Mesendoderm (in vitro differentiated cells): ENCODE measurements around the gene CFAP61.

Source experiments
- DNase-seq: peaks from one replicate; pipeline ENCODE4 v3.0.0; 2013
- H2AK5ac ChIP-seq: 2 replicates; pipeline ENCODE4 v1.6.1; 2013; ENCODE audit warnings: low read length, inconsistent platforms
- H2BK120ac ChIP-seq: 2 replicates; pipeline ENCODE4 v1.6.1; 2013; ENCODE audit warnings: low read depth, mild to moderate bottlenecking, low read length, moderate library complexity, mixed read lengths
- H2BK15ac ChIP-seq: replicated peaks from 2 replicates; pipeline ENCODE4 v1.6.1; 2013; ENCODE audit warnings: low read depth, mild to moderate bottlenecking, moderate library complexity
- H2BK5ac ChIP-seq: 2 replicates; pipeline ENCODE4 v1.6.1; 2013; ENCODE audit warnings: low read length, inconsistent platforms
- H3K18ac ChIP-seq: 2 replicates; pipeline ENCODE4 v1.6.1; 2013; ENCODE audit warnings: mild to moderate bottlenecking, low read length, mixed read lengths
- H3K23ac ChIP-seq: one replicate; pipeline ENCODE4 v1.6.1; 2013; ENCODE audit warnings: low read length
- H3K27ac ChIP-seq: 2 replicates; pipeline ENCODE4 v1.5.1; 2013; ENCODE audit warnings: low read depth, mild to moderate bottlenecking, inconsistent platforms, low read length, moderate library complexity
- H3K27me3 ChIP-seq: 2 replicates; pipeline ENCODE4 v1.6.1; 2013; ENCODE audit warnings: low read length, control low read depth, mild to moderate bottlenecking, inconsistent platforms; ENCODE audit not compliant: insufficient read depth, poor library complexity
- H3K36me3 ChIP-seq: 2 replicates; pipeline ENCODE4 v1.6.1; 2013; ENCODE audit warnings: low read length, inconsistent platforms; ENCODE audit not compliant: control insufficient read depth, insufficient read depth
- H3K4ac ChIP-seq: one replicate; pipeline ENCODE4 v1.6.1; 2013; ENCODE audit warnings: low read depth, mild to moderate bottlenecking, low read length, moderate library complexity
- H3K4me1 ChIP-seq: 2 replicates; pipeline ENCODE4 v1.6.1; 2013; ENCODE audit warnings: low read depth, low read length, inconsistent platforms; ENCODE audit not compliant: control insufficient read depth
- H3K4me2 ChIP-seq: 2 replicates; pipeline ENCODE4 v1.6.1; 2013; ENCODE audit warnings: low read length
- H3K4me3 ChIP-seq: 2 replicates; pipeline ENCODE4 v1.5.1; 2013; ENCODE audit warnings: mild to moderate bottlenecking, low read length
- H3K56ac ChIP-seq: one replicate; pipeline ENCODE4 v1.6.1; 2013; ENCODE audit warnings: low read length
- H3K79me1 ChIP-seq: 2 replicates; pipeline ENCODE4 v1.6.1; 2013; ENCODE audit warnings: low read length, inconsistent platforms
- H3K79me2 ChIP-seq: 2 replicates; pipeline ENCODE4 v1.6.1; 2013; ENCODE audit warnings: mild to moderate bottlenecking, low read length; ENCODE audit not compliant: control insufficient read depth, insufficient read depth
- H3K9ac ChIP-seq: 2 replicates; pipeline ENCODE4 v1.6.1; 2013; ENCODE audit warnings: low read length, inconsistent platforms
- H4K5ac ChIP-seq: one replicate; pipeline ENCODE4 v1.6.1; 2013; ENCODE audit warnings: low read length
- H4K8ac ChIP-seq: one replicate; pipeline ENCODE4 v1.6.1; 2013; ENCODE audit warnings: low read depth, mild to moderate bottlenecking, control low read depth, low read length, moderate library complexity
- WGBS: extraction: QIAGEN DNeasy Blood & Tissue Kit; methylation state at CpG from one replicate; pipeline ENCODE4 v1.1.7; 2013; ENCODE audit warnings: low lambda C conversion rate, missing lambda C conversion rate; ENCODE audit not compliant: insufficient coverage; ENCODE audit errors: extremely low coverage; 5-methylcytosine and 5-hydroxymethylcytosine counted together

CFAP61 gene

DNA sequence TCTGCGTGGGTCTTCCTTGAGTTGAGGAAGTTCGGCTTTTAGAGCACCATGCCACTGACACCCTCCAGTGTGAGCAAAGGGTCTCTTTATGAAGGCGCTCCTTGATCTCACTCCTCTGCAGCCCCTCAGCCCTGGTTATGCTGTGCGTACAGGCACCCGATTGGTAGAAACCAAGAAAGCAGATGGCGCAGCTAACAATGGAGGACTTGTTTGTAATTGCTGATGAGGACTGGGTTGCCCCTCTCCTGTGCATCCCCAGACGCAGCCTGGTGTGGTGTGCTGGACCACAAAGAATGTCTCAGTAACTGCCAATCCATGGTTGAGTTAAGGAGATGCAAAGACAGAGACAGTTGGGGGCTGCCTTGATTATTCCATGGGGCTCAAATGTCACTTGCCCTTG is 345.8 kb downstream of the CFAP61 start:
- Histone ChIP-seq H3K27me3 (no peaks in the 10 kb centered on the region), H3K27ac (no peak overlapping the region), H3K18ac (no peak overlapping the region), H3K23ac (no peak overlapping the region), H4K8ac (no peak overlapping the region), H3K4me3 (no peak overlapping the region), H2BK120ac (no peak overlapping the region), H3K56ac (no peak overlapping the region), H3K79me2 (no peaks in the 10 kb centered on the region), H2AK5ac (no peak overlapping the region), H3K36me3 (no peaks in the 10 kb centered on the region), H3K79me1 (no peaks in the 10 kb centered on the region), H3K4me2 (no peak overlapping the region), H3K4ac (no peak overlapping the region), H4K5ac (no peak overlapping the region), H2BK15ac (no peak overlapping the region), H3K9ac (no peak overlapping the region), H2BK5ac (no peak overlapping the region), H3K4me1 (no peaks in the 10 kb centered on the region)
- WGBS, result no CpG with 5 or more reads among the region's 7 CpGs
- no peak for DNase-seq

DNA sequence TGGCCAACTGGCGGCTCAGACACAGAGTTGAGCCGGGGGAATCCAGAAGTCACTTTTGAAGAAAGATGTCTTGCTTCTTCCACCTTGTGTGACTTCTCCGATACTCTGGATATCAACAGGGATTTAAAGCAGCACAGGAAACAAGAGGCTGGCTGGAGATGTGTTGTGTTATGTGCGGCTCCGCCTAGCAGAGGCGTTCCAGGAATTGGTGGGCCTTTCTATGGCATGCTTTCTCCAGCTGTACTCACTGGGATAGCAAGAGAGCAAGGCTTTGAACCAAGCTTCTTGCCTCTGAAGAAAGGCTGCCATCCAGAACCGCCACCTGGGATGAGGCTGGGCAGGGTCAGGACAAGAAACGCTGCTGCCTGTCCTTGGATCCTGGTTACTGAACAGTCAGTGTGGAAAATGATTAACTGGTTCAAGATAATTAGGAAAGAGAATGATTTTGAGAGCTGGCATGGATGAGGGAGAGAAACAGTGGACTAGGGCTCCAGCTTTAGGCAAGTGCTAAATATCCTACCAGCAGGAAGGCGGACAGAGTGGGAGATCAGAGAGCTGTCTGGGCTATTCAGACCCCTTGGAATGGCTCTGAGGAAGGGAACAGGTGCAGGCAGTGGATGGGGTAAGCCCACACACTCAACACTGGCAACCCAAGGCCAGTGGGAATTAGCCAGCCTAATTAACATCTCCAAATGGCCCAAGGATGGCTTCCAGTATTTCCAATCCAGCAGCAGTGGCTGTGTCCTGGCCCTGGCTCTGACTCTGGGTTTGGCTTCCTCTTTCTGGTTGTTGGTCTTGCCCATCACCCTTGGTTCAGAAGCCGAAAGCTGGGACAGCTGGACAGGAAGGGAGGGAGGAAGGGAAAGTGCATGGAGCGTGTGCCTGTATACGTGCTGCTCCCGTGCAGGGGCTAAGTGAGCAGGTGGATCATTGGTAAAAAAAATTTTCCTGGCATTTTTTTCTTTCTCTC is 347.5 kb downstream of the CFAP61 start:
- no peak overlapping the region for H3K27ac ChIP-seq
- H3K4ac ChIP-seq, result no peak overlapping the region
- H3K9ac ChIP-seq, result no peak overlapping the region
- no peaks in the 10 kb centered on the region for H3K4me1 ChIP-seq
- H2AK5ac ChIP-seq, result no peak overlapping the region
- no peak overlapping the region for H4K5ac ChIP-seq
- no peak overlapping the region for H2BK15ac ChIP-seq
- H3K4me2 ChIP-seq, result no peak overlapping the region
- no peak overlapping the region for H3K4me3 ChIP-seq
- whole genome bisulfite sequencing, result no CpG with 5 or more reads among the region's 13 CpGs
- H3K18ac ChIP-seq, result no peak overlapping the region
- no peaks in the 10 kb centered on the region for H3K79me2 ChIP-seq
- no peak overlapping the region for H4K8ac ChIP-seq
- H3K56ac ChIP-seq, result no peak overlapping the region
- H3K79me1 ChIP-seq, result no peaks in the 10 kb centered on the region
- H2BK5ac ChIP-seq, result no peak overlapping the region
- H3K36me3 ChIP-seq, result no peaks in the 10 kb centered on the region
- no peak for DNase-seq
- H3K27me3 ChIP-seq, result no peaks in the 10 kb centered on the region
- no peak overlapping the region for H2BK120ac ChIP-seq
- H3K23ac ChIP-seq, result no peak overlapping the region

DNA sequence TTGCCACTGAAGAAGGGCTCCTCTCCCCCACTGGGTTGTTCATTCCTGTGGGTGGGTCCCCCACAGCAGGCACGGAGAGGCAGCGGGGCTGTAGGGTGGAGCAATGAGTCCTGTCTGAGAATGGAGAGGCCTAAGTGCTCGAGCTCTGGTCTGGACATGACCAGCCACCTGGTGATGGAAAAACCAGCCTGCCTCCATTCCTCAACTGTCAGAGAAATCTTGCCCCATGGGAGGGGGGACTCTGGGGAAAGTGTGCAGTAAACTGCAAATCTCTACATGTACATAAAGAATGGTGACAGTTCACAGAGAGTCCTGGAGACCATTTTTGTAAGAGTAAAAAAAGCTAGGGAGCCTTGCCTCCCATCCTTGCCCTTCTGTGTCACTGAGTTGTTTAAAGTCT is 349.7 kb downstream of the CFAP61 start:
- Histone ChIP-seq H3K4ac (no peak overlapping the region), H2AK5ac (no peak overlapping the region), H2BK15ac (no peak overlapping the region), H2BK120ac (no peak overlapping the region), H3K27me3 (no peaks in the 10 kb centered on the region), H2BK5ac (no peak overlapping the region), H3K9ac (no peak overlapping the region), H3K79me2 (no peaks in the 10 kb centered on the region), H3K36me3 (no peaks in the 10 kb centered on the region), H4K5ac (no peak overlapping the region), H3K56ac (no peak overlapping the region), H3K79me1 (no peaks in the 10 kb centered on the region), H3K27ac (no peak overlapping the region), H3K23ac (no peak overlapping the region), H4K8ac (no peak overlapping the region), H3K18ac (no peak overlapping the region), H3K4me2 (no peak overlapping the region), H3K4me1 (no peaks in the 10 kb centered on the region), H3K4me3 (no peak overlapping the region)
- no peak for DNase-seq
- no CpG with 5 or more reads among the region's 3 CpGs for WGBS

DNA sequence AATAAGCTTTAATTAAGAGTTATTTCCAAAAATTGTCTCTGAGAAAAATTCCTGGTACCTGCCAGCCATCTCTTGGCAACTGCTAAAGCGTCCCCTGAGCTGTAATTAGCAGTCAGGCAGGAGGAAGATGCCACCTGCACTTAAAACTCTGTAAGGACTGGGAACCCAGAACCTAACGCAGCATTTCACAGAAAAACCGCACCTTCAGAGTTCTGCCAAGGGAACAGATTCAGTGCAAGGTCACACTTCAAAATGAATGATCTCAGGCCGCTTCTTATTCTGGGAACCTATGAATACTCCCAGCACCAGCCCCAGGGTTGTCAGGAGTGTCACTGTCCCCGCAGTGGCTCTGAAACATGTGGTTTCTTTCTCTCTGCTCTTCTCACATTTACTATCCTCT is 352.3 kb downstream of the CFAP61 start:
- H3K56ac ChIP-seq, result no peak overlapping the region
- no peak overlapping the region for H3K23ac ChIP-seq
- no peak overlapping the region for H4K5ac ChIP-seq
- H2BK120ac ChIP-seq, result no peak overlapping the region
- H3K79me2 ChIP-seq, result no peaks in the 10 kb centered on the region
- no peaks in the 10 kb centered on the region for H3K36me3 ChIP-seq
- H3K4me3 ChIP-seq, result no peak overlapping the region
- H2BK5ac ChIP-seq, result no peak overlapping the region
- H3K18ac ChIP-seq, result no peak overlapping the region
- no peak overlapping the region for H2AK5ac ChIP-seq
- no peak overlapping the region for H3K9ac ChIP-seq
- no CpG with 5 or more reads among the region's 5 CpGs for WGBS
- H2BK15ac ChIP-seq, result no peak overlapping the region
- no peak overlapping the region for H4K8ac ChIP-seq
- H3K4ac ChIP-seq, result no peak overlapping the region
- H3K4me2 ChIP-seq, result no peak overlapping the region
- no peaks in the 10 kb centered on the region for H3K79me1 ChIP-seq
- H3K27me3 ChIP-seq, result no peaks in the 10 kb centered on the region
- DNase-seq, result no peak
- no peak overlapping the region for H3K27ac ChIP-seq
- no peaks in the 10 kb centered on the region for H3K4me1 ChIP-seq

DNA sequence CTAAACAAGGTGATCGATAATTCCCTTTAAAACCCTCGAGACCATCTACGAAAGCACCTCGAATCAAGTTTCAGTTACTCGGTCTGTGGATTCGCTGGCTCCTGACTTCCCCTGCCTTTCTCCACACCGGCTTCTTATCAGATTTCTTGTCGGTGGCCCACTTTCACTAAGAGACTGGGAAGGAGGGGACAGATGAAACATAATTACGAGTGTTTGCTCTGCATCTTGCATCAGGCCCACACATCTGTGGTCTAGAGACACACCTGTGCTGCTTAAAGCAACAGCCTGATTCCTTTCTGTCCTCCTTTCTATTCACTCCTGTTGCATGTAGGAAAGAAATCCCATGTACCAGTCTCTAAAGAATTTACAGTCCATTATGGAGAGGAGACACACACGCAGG is 353.3 kb downstream of the CFAP61 start:
- no CpG with 5 or more reads among the region's 10 CpGs for WGBS
- Histone ChIP-seq H3K79me1 (no peaks in the 10 kb centered on the region), H3K4ac (no peak overlapping the region), H2AK5ac (no peak overlapping the region), H3K23ac (no peak overlapping the region), H3K79me2 (no peaks in the 10 kb centered on the region), H3K56ac (no peak overlapping the region), H3K9ac (no peak overlapping the region), H3K4me2 (no peak overlapping the region), H4K5ac (no peak overlapping the region), H3K4me3 (no peak overlapping the region), H3K27me3 (no peaks in the 10 kb centered on the region), H3K36me3 (no peaks in the 10 kb centered on the region), H4K8ac (no peak overlapping the region), H3K18ac (no peak overlapping the region), H2BK5ac (no peak overlapping the region), H2BK15ac (no peak overlapping the region), H3K27ac (no peak overlapping the region), H3K4me1 (no peaks in the 10 kb centered on the region), H2BK120ac (no peak overlapping the region)
- DNase-seq, result no peak

DNA sequence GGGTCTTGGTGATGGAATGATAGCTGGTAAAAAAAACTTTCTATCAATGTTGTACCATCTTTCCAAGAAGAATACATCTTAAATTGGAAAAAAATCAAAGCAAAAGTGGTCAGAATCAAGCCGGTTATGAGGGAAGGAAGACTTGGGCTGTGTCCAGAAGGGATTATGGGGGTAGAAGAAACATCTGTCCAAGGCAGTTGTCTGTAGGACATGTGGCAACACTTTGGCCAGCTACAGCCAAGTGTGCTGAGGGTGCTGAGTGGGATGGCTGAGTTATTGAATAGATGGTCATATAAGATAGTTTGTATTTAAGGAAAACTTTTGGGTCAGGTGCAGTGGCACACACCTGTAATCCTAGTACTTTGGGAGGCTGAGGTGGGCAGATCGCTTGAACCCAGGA is 354.0 kb downstream of the CFAP61 start:
- Histone ChIP-seq H3K79me1 (no peaks in the 10 kb centered on the region), H3K4ac (no peak overlapping the region)
- no CpG with 5 or more reads among the region's 2 CpGs for WGBS

More for the DNA sequence above, 354.0 kb downstream of the CFAP61 start:
- Histone ChIP-seq H3K4me2 (no peak overlapping the region), H4K5ac (no peak overlapping the region), H2BK5ac (no peak overlapping the region), H2BK120ac (no peak overlapping the region), H3K23ac (no peak overlapping the region), H3K4me3 (no peak overlapping the region), H4K8ac (no peak overlapping the region), H3K18ac (no peak overlapping the region), H3K27me3 (no peaks in the 10 kb centered on the region), H3K56ac (no peak overlapping the region), H2BK15ac (no peak overlapping the region), H3K4me1 (no peaks in the 10 kb centered on the region), H3K79me2 (no peaks in the 10 kb centered on the region), H2AK5ac (no peak overlapping the region), H3K36me3 (no peaks in the 10 kb centered on the region), H3K9ac (no peak overlapping the region), H3K27ac (no peak overlapping the region)
- DNase-seq, result no peak
